Parathyroid adenoma (tissue), 2 donors: ENCODE measurements around the gene TPX2.

Experiments
- H2AFZ ChIP-seq: fragments of 300-600 bp; sonication (generic); one replicate; pipeline ENCODE4 v1.7.0; 2017; ENCODE audit warnings: antibody characterized with exemption, mild to moderate bottlenecking
- H3K27ac ChIP-seq: fragments of 300-600 bp; sonication (generic); one replicate; pipeline ENCODE4 v1.7.0; 2017
- H3K27me3 ChIP-seq: fragments of 300-600 bp; sonication (generic); one replicate; pipeline ENCODE4 v1.7.0; 2017; ENCODE audit warnings: low read length; ENCODE audit not compliant: control insufficient read depth, insufficient read depth
- H3K36me3 ChIP-seq: fragments of 300-600 bp; sonication (generic); one replicate; pipeline ENCODE4 v1.7.0; 2017; ENCODE audit warnings: low read length; ENCODE audit not compliant: control insufficient read depth, insufficient read depth
- H3K4me1 ChIP-seq: fragments of 300-600 bp; sonication (generic); one replicate; pipeline ENCODE4 v1.7.0; 2017; ENCODE audit warnings: control low read depth
- H3K4me2 ChIP-seq: fragments of 300-600 bp; sonication (generic); one replicate; pipeline ENCODE4 v1.7.0; 2017; ENCODE audit warnings: low read length
- H3K4me3 ChIP-seq: fragments of 300-600 bp; sonication (generic); one replicate; pipeline ENCODE4 v1.7.0; 2017; ENCODE audit warnings: low read depth, low read length
- H3K79me2 ChIP-seq: fragments of 300-600 bp; sonication (generic); one replicate; pipeline ENCODE4 v1.7.0; 2017; ENCODE audit warnings: control low read depth
- H3K9ac ChIP-seq: fragments of 300-600 bp; sonication (generic); one replicate; pipeline ENCODE4 v1.7.0; 2017; ENCODE audit warnings: mild to moderate bottlenecking
- H3K9me3 ChIP-seq: fragments of 300-600 bp; sonication (generic); one replicate; pipeline ENCODE4 v1.7.0; 2017; ENCODE audit warnings: low read length; ENCODE audit not compliant: control insufficient read depth
- CTCF ChIP-seq: fragments of 300-600 bp; sonication (generic); IDR thresholded peaks from one replicate; pipeline ENCODE4 v1.7.0; 2017; ENCODE audit warnings: antibody characterized with exemption, mild to moderate bottlenecking
- donor health status: primary hyperparathyroidism.

TPX2 gene

GRCh38 chr20:31757254-31757653 lies 18.2 kb downstream of the TPX2 start:
- Histone ChIP-seq H3K79me2 (peaks cover 4% of the 10 kb centered on the region), H3K4me2 (no peak overlapping the region), H3K9ac (no peak overlapping the region), H3K27ac (no peak overlapping the region), H3K27me3 (no peaks in the 10 kb centered on the region), H3K4me1 (no peaks in the 10 kb centered on the region), H2AFZ (no peak overlapping the region), H3K4me3 (no peak overlapping the region), H3K36me3 (no peaks in the 10 kb centered on the region), H3K9me3 (no peaks in the 10 kb centered on the region)
- TF ChIP-seq CTCF, result no peak

GRCh38 chr20:31758521-31758920 lies 19.4 kb downstream of the TPX2 start:
- Histone ChIP-seq H3K36me3 (no peaks in the 10 kb centered on the region), H3K4me3 (no peak overlapping the region), H3K27me3 (no peaks in the 10 kb centered on the region), H2AFZ (no peak overlapping the region), H3K79me2 (peaks cover 4% of the 10 kb centered on the region), H3K4me1 (no peaks in the 10 kb centered on the region), H3K27ac (no peak overlapping the region), H3K9ac (no peak overlapping the region), H3K4me2 (no peak overlapping the region), H3K9me3 (no peaks in the 10 kb centered on the region)
- TF ChIP-seq CTCF, result no peak

- Histone ChIP-seq H2AFZ (no peak overlapping the region), H3K79me2 (peaks cover 4% of the 10 kb centered on the region), H3K9ac (no peak overlapping the region), H3K4me1 (no peaks in the 10 kb centered on the region), H3K36me3 (no peaks in the 10 kb centered on the region), H3K9me3 (no peaks in the 10 kb centered on the region), H3K4me3 (no peak overlapping the region), H3K27me3 (no peaks in the 10 kb centered on the region), H3K27ac (no peak overlapping the region), H3K4me2 (no peak overlapping the region)
- no peak for TF ChIP-seq CTCF
Measured at GRCh38 chr20:31758991-31759390, 19.9 kb downstream of the TPX2 start.

GRCh38 chr20:31759836-31760518 lies 20.9 kb downstream of the TPX2 start:
- TF ChIP-seq CTCF, result no peak

More at GRCh38 chr20:31759836-31760518, 20.9 kb downstream of the TPX2 start:
- Histone ChIP-seq H3K4me2 (no peak overlapping the region), H3K9me3 (no peaks in the 10 kb centered on the region), H3K79me2 (peaks cover 4% of the 10 kb centered on the region), H3K9ac (no peak overlapping the region), H3K27me3 (no peaks in the 10 kb centered on the region), H3K36me3 (no peaks in the 10 kb centered on the region), H2AFZ (no peak overlapping the region), H3K4me1 (no peaks in the 10 kb centered on the region), H3K4me3 (no peak overlapping the region), H3K27ac (no peak overlapping the region)
